Activated CD8-positive, alpha-beta memory T cell treated with anti-CD3 and anti-CD28 coated beads, Interleukin-2, amount 10 ng/mL, durations not matched to agents 7 days and 5 days (primary cell): Measurements from ENCODE around the gene ZCWPW1. TPM values are rescaled to one million over a fixed set of nuclear protein-coding genes. Genes with fewer than 3 reads are reported as not detected.

Source experiments
- ATAC-seq: fragments of 150-1000 bp; cut with Tn5 transposase; one replicate; pipeline ENCODE4 v1.10.0; 2021; ENCODE audit warnings: moderate library complexity
- CTCF ChIA-PET: fragments of 350-600 bp; sonication (Branson Sonifier 250); formaldehyde crosslinking; loops from one replicate; lab custom pipeline; 2021; ENCODE audit warnings: antibody characterized with exemption; lab: Charles Lee
- DNase-seq: peaks from one replicate; pipeline ENCODE4 v3.0.0-alpha.2; 2020
- H3K27ac Mint-ChIP-seq: one replicate; pipeline ENCODE4 v1.8.0; 2021; ENCODE audit warnings: mild to moderate bottlenecking, mixed read lengths
- H3K27me3 Mint-ChIP-seq: one replicate; pipeline ENCODE4 v1.8.0; 2021; ENCODE audit warnings: mixed read lengths
- H3K36me3 Mint-ChIP-seq: one replicate; pipeline ENCODE4 v1.8.0; 2021; ENCODE audit warnings: mild to moderate bottlenecking, mixed read lengths
- H3K4me1 Mint-ChIP-seq: one replicate; pipeline ENCODE4 v1.8.0; 2021; ENCODE audit warnings: mixed read lengths
- H3K4me3 Mint-ChIP-seq: one replicate; pipeline ENCODE4 v1.8.0; 2021; ENCODE audit warnings: mild to moderate bottlenecking, moderate library complexity, mixed read lengths
- H3K9me3 Mint-ChIP-seq: one replicate; pipeline ENCODE4 v1.8.0; 2022; ENCODE audit warnings: low read depth, mixed read lengths
- total RNA-seq, 2 experiments: library from RNA; stranded (reverse); gene quantifications; one replicate each; pipeline ENCODE4 v1.2.3, GENCODE V29; 2021

The ZCWPW1 gene
- total RNA-seq, 2 experiments from 2014 or later = 2.6 to 3.3 TPM

DNA sequence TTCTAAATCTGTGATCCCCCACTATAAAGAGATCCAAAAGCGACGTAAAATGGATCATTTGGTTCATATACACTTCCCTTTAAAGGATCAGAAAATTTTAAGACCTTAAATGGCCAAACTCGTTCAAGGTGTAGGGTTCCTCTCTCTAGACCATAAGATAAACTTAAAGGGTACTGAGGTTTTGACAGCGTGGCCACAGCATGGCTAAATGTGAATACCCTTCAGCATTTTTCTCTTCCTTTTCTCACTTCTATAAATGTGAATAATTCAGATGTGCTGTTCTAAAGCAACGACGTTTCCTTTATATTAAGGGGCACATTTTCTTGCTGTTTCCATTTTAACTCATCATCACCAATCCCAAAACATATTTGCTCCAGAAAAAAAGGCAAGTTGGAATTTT, 5.2 kb downstream of the ZCWPW1 start:
- no peaks in the 10 kb centered on the region for H3K9me3 Mint-ChIP-seq
- CTCF ChIA-PET = interaction anchor here (0.6 kb wide), 1 partner anchor 47 kb away, joined by 3 read pairs; no protein-coding TSS in a partner anchor
- H3K27ac Mint-ChIP-seq = no peak overlapping the region
- no peak for DNase-seq
- H3K4me3 Mint-ChIP-seq = no peak overlapping the region
- no peak for ATAC-seq
- H3K4me1 Mint-ChIP-seq = peaks cover 5% of the 10 kb centered on the region
- peaks cover 4% of the 10 kb centered on the region for H3K27me3 Mint-ChIP-seq
- no peaks in the 10 kb centered on the region for H3K36me3 Mint-ChIP-seq

GRCh38 chr7:100419660-100420226, 8.8 kb downstream of the ZCWPW1 start:
- ATAC-seq = no peak
- DNase-seq = no peak
- Mint-ChIP-seq H3K27ac (no peak overlapping the region), H3K4me1 (peaks cover 2% of the 10 kb centered on the region), H3K9me3 (no peaks in the 10 kb centered on the region), H3K4me3 (no peak overlapping the region), H3K36me3 (no peaks in the 10 kb centered on the region), H3K27me3 (no peaks in the 10 kb centered on the region)
- CTCF ChIA-PET = interaction anchor here (3.6 kb wide), 1 partner anchor 12 kb away, joined by 18 read pairs; no protein-coding TSS in a partner anchor

DNA sequence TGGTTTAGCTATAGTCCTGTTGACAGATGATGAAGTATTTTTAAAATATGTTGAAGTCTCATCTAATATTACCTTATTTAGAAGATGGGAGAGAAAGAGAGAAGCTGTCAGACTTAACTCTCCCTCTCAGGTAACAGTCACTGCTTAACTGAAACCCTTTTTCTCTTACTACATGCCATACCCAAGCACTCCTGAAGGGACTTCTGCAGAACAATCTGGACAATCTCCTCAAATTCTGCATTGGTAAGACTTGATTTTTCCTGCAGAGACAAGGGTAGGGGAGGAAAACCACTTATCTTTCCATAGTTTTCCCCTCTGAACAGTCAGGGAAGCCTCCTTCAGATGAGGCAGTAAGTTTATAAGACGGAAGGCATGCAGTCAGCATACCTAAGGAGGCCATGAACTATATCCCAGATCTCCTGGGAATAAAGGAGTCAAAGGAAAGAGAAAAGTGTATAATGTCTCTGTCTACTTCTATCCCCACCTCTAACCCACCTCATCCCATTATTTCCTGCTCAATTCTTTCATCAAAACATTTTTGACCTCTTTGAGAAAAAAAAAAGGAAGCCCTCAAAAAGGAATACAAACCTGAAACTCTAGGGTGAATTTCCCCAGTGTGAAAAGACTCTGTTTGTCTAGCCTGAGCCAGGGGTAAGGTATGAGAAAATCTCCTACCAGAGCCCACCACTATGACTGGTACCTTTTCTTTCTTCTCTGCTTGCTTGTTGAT, 9.4 kb downstream of the ZCWPW1 start:
- Mint-ChIP-seq H3K4me1 (peaks cover 2% of the 10 kb centered on the region), H3K27me3 (no peaks in the 10 kb centered on the region)

DNA sequence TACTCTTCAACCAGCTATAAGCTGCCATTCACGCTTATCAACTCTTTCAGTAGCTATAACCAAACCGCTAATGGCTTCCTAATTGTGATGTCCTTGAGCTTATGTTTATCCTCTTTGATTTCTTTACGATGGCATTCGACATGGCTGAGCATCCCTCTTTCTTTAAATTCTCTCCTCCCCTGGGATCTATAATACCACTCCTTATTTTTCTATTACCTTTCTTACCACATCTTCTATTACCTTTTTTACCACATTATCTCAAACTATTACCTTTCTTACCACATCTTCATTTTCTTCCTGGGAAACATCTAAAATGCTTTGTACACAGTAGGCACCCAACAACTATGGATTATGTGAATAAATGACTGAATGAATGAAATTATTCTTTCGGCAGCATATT, 13.1 kb downstream of the ZCWPW1 start:
- CTCF ChIA-PET = interaction anchor here (1.2 to 2.3 kb wide), 3 partner anchors 8 to 15 kb away, joined by 4 to 5 read pairs (median 5); partner anchors contain the start of genes MEPCE and ZCWPW1
- Mint-ChIP-seq H3K9me3 (no peaks in the 10 kb centered on the region), H3K4me1 (peaks cover 18% of the 10 kb centered on the region), H3K4me3 (no peak overlapping the region), H3K36me3 (no peaks in the 10 kb centered on the region), H3K27me3 (peaks cover 3% of the 10 kb centered on the region), H3K27ac (no peak overlapping the region)
- no peak for ATAC-seq
- DNase-seq = no peak

More for the DNA sequence above, 9.4 kb downstream of the ZCWPW1 start:
- CTCF ChIA-PET = interaction anchor here (1.5 to 3.6 kb wide), 2 partner anchors 11 to 21 kb away, joined by 3 to 18 read pairs; no protein-coding TSS in a partner anchor
- H3K36me3 Mint-ChIP-seq = no peaks in the 10 kb centered on the region
- H3K9me3 Mint-ChIP-seq = no peaks in the 10 kb centered on the region
- no peak overlapping the region for H3K4me3 Mint-ChIP-seq
- ATAC-seq = no peak
- H3K27ac Mint-ChIP-seq = no peak overlapping the region
- DNase-seq = no peak

GRCh38 chr7:100413889-100414288, 14.6 kb downstream of the ZCWPW1 start:
- DNase-seq = no peak
- Mint-ChIP-seq H3K4me3 (no peak overlapping the region), H3K27me3 (peaks cover 3% of the 10 kb centered on the region), H3K27ac (no peak overlapping the region), H3K4me1 (peaks cover 18% of the 10 kb centered on the region), H3K36me3 (no peaks in the 10 kb centered on the region), H3K9me3 (no peaks in the 10 kb centered on the region)
- CTCF ChIA-PET = interaction anchor here (0.6 to 2.7 kb wide), 4 partner anchors 14 to 289 kb away, joined by 3 to 6 read pairs (median 3); no protein-coding TSS in a partner anchor
- ATAC-seq = peak; percentile 47

- CTCF ChIA-PET = interaction anchor here (0.6 to 2.7 kb wide), 5 partner anchors 14 to 288 kb away, joined by 3 to 7 read pairs (median 3); no protein-coding TSS in a partner anchor
Observed at GRCh38 chr7:100413346-100413745, 15.2 kb downstream of the ZCWPW1 start.

GRCh38 chr7:100411101-100411500, 17.4 kb downstream of the ZCWPW1 start:
- no peak overlapping the region for H3K27ac Mint-ChIP-seq
- peaks cover 10% of the 10 kb centered on the region for H3K27me3 Mint-ChIP-seq
- H3K4me3 Mint-ChIP-seq = no peak overlapping the region
- no peak for ATAC-seq
- CTCF ChIA-PET = interaction anchor here (0.7 to 2.7 kb wide), 4 partner anchors 37 to 232 kb away, joined by 3 to 7 read pairs (median 4); no protein-coding TSS in a partner anchor
- H3K9me3 Mint-ChIP-seq = no peaks in the 10 kb centered on the region
- no peak for DNase-seq
- H3K36me3 Mint-ChIP-seq = no peaks in the 10 kb centered on the region
- peaks cover 20% of the 10 kb centered on the region for H3K4me1 Mint-ChIP-seq

More at GRCh38 chr7:100413346-100413745, 15.2 kb downstream of the ZCWPW1 start:
- Mint-ChIP-seq H3K27ac (no peak overlapping the region), H3K36me3 (no peaks in the 10 kb centered on the region), H3K4me3 (no peak overlapping the region), H3K4me1 (peaks cover 18% of the 10 kb centered on the region), H3K9me3 (no peaks in the 10 kb centered on the region), H3K27me3 (peaks cover 3% of the 10 kb centered on the region)
- ATAC-seq = peak; percentile 47
- no peak for DNase-seq

- no peak overlapping the region for H3K4me3 Mint-ChIP-seq
- ATAC-seq (peak; percentile 91), DNase-seq (peak; percentile 59)
- no peak overlapping the region for H3K27ac Mint-ChIP-seq
- H3K27me3 Mint-ChIP-seq = peaks cover 18% of the 10 kb centered on the region
- no peaks in the 10 kb centered on the region for H3K36me3 Mint-ChIP-seq
- peaks cover 9% of the 10 kb centered on the region for H3K4me1 Mint-ChIP-seq
- CTCF ChIA-PET = interaction anchor here (0.6 to 3.8 kb wide), 39 partner anchors 8 to 324 kb away, joined by 3 to 24 read pairs (median 5); partner anchors contain the start of genes LAMTOR4, MEPCE and ZCWPW1
- H3K9me3 Mint-ChIP-seq = no peaks in the 10 kb centered on the region
Observed at GRCh38 chr7:100407285-100408180, 21.0 kb downstream of the ZCWPW1 start.

DNA sequence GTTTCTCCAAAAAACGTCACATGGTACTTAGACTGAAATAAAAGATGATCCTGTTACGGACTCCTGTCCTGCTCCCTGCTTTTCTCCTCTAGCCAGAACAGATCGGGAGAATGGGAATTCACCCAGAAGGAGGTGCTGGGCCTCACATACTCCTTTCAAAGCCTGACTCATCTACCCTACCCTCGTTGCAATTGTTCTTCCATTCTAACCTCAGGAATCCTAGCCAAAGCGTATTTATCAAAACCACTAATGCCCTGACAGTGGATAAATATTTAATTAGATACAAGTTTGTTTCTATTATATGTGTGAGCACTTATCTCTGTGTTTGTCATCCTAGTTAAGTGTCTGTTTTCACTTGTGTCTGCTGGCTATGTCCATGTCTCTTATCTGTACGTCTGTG, 21.7 kb downstream of the ZCWPW1 start:
- Mint-ChIP-seq H3K4me3 (no peak overlapping the region), H3K36me3 (no peaks in the 10 kb centered on the region), H3K9me3 (no peaks in the 10 kb centered on the region), H3K27me3 (peaks cover 17% of the 10 kb centered on the region), H3K27ac (no peak overlapping the region), H3K4me1 (peaks cover 3% of the 10 kb centered on the region)
- CTCF ChIA-PET = interaction anchor here (0.8 to 3.8 kb wide), 23 partner anchors 9 to 278 kb away, joined by 3 to 24 read pairs (median 6); partner anchors contain the start of genes LAMTOR4, MEPCE and ZCWPW1
- ATAC-seq (no peak), DNase-seq (no peak)

GRCh38 chr7:100402241-100402640, 26.3 kb downstream of the ZCWPW1 start:
- CTCF ChIA-PET = interaction anchor here (1.1 to 1.5 kb wide), 3 partner anchors 15 to 269 kb away, joined by 3 to 4 read pairs (median 4); no protein-coding TSS in a partner anchor
- Mint-ChIP-seq H3K4me3 (no peak overlapping the region), H3K4me1 (peaks cover 7% of the 10 kb centered on the region), H3K9me3 (no peaks in the 10 kb centered on the region), H3K27me3 (peaks cover 28% of the 10 kb centered on the region), H3K27ac (no peak overlapping the region), H3K36me3 (no peaks in the 10 kb centered on the region)
- no peak for ATAC-seq
- no peak for DNase-seq

DNA sequence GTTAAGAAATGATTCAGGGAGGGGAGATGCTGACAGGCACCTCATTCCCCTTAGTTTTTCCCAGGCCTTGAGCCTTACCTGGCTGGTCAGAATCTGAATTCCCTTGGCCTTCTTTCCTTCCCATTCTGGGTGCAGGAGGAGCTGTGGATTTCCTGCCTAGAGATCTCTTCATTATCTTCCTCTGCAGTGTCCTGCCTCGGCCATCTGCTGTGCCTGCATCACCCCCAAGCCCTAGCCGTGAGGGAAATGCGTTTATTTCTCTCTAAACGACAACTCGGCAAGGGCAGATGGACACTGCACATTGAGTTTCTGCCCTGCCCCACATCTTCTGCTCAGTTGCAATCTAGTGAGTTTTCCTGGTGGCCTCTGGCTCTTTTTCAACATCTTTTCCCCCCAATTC, 26.7 kb downstream of the ZCWPW1 start:
- Mint-ChIP-seq H3K4me1 (peaks cover 11% of the 10 kb centered on the region), H3K9me3 (no peaks in the 10 kb centered on the region), H3K4me3 (no peak overlapping the region), H3K27ac (no peak overlapping the region), H3K36me3 (no peaks in the 10 kb centered on the region), H3K27me3 (peaks cover 25% of the 10 kb centered on the region)
- CTCF ChIA-PET = interaction anchor here (1.2 to 1.5 kb wide), 2 partner anchors 49 to 269 kb away, joined by 4 read pairs; no protein-coding TSS in a partner anchor
- DNase-seq = no peak
- ATAC-seq = no peak

DNA sequence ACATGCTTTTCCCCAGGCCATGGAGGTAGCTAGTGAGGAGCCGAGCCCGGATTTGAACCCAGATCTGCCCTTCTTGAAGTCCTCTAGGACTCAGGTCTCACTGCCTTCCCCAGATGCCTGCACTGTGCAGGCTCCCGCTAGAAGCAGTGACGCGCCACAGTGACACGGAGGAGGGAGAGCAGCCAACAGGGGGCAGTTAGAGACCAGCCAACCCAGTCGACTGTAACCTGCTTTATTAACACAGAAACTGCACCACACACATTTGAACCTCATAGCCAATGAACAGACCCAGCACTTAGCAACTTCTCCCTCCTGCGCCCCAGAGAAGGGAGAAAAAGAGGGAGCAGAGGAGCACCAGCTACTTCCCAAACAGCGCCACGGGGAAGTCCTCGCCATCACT, 27.8 kb downstream of the ZCWPW1 start:
- Mint-ChIP-seq H3K4me3 (no peak overlapping the region), H3K27ac (no peak overlapping the region), H3K36me3 (no peaks in the 10 kb centered on the region), H3K9me3 (no peaks in the 10 kb centered on the region), H3K27me3 (peaks cover 21% of the 10 kb centered on the region), H3K4me1 (peaks cover 19% of the 10 kb centered on the region)
- DNase-seq = peak; percentile 50
- ATAC-seq = no peak
- CTCF ChIA-PET = interaction anchor here (0.5 to 1.5 kb wide), 2 partner anchors 24 to 268 kb away, joined by 3 to 4 read pairs; no protein-coding TSS in a partner anchor
